ENCODE results near the gene SLC16A9.

Gene SLC16A9, protein sequence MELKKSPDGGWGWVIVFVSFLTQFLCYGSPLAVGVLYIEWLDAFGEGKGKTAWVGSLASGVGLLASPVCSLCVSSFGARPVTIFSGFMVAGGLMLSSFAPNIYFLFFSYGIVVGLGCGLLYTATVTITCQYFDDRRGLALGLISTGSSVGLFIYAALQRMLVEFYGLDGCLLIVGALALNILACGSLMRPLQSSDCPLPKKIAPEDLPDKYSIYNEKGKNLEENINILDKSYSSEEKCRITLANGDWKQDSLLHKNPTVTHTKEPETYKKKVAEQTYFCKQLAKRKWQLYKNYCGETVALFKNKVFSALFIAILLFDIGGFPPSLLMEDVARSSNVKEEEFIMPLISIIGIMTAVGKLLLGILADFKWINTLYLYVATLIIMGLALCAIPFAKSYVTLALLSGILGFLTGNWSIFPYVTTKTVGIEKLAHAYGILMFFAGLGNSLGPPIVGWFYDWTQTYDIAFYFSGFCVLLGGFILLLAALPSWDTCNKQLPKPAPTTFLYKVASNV

DNA sequence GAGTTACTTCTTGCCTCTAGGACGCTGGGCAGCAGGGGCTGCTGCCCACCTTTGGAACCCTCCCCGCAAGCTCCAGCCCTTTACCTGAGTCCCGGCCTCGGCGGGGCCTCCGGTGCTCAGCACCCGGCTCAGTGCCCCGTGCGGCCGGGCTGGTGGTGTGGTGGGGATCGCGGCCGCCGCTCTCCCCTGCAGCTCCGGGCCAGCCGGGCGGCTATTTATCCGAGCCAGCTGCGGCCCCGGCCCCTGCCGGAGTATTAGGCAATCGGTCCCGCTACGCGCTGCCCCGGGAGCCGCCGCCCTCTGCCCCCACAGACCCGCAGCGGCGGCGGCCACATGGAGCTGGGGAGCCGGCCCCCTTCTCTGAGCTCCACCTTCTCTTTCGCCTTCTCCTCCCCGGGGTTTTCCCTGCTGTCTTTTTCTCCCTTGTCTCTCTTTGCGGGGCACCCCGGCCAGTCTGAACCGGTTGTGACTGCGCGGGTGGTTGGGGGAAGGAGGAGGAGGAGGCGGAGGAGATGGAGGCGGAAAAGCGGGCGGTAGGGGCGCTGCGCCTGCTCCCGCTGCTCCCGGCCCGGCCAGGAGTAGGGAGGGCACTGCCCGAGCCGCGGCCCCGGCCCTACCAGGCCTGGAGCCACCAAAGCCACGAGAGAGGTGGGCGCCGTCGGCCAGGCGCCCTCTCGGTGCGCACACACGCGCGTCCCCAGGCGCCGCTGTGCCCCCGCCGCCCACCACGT, at the start of gene SLC16A9:
Gene SLC16A9, minus strand, starts transcription at position 456 of the 731 bp plus-strand sequence. CDS start 25,559 bp downstream, outside the sequence.
- peak within 1 kb of the TSS; percentile 59 for H3K4me3 ChIP-seq (ENCODE audit: low read depth, low read length)
- TF ChIP-seq, protein P1, sequence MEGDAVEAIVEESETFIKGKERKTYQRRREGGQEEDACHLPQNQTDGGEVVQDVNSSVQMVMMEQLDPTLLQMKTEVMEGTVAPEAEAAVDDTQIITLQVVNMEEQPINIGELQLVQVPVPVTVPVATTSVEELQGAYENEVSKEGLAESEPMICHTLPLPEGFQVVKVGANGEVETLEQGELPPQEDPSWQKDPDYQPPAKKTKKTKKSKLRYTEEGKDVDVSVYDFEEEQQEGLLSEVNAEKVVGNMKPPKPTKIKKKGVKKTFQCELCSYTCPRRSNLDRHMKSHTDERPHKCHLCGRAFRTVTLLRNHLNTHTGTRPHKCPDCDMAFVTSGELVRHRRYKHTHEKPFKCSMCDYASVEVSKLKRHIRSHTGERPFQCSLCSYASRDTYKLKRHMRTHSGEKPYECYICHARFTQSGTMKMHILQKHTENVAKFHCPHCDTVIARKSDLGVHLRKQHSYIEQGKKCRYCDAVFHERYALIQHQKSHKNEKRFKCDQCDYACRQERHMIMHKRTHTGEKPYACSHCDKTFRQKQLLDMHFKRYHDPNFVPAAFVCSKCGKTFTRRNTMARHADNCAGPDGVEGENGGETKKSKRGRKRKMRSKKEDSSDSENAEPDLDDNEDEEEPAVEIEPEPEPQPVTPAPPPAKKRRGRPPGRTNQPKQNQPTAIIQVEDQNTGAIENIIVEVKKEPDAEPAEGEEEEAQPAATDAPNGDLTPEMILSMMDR (IDR thresholded peaks at IDR 0.05; ENCODE audit: low read depth, low read length) = 0 out of 2 replicates have a peak, but pooled peaks have one; percentile 17

DNA sequence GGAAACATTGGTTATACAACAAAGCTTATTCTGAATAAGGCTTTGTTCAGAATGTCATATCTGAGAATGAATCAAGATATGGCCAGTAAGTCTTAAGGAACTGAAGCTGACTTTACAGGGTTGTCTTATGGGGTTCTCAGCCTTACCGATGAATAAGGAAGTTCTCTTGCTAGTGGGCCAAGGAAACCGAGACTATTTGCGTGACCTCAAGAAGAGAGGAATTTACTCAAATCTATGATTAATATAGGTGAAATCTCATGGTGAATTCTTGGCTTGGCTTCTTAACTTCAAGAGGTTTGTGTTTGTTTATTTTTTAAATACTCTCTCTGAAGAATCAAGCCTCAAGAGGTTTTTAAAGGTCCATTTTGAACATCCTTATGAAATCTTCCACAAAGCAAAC, 48.3 kb upstream of the SLC16A9 start:
- TF ChIP-seq, protein P1 (IDR thresholded peaks at IDR 0.05; ENCODE audit: low read depth, low read length) = no peak
- H3K4me3 ChIP-seq (ENCODE audit: low read depth, low read length) = no peak overlapping the region

DNA sequence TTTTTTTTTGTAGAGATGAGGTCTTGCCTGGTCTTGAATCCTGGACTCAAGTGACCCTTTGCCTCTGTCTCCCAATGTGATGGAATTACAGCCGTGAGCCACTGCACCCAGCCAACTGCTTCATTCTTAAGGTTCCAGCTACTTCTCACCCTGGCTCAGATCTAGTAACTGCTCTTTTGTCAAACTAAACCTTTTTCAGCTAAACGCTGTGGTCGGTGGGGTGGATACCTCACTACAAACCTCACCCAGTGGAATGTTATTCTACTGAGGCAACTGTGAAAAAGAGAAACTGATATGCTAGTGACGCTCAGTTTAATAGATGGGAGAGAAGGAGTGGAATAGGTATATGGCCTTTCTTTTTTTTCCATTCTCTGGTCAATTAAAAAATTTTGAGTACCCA, 45.3 kb upstream of the SLC16A9 start:
- H3K4me3 ChIP-seq (ENCODE audit: low read depth, low read length) = no peak overlapping the region
- TF ChIP-seq, protein P1 (IDR thresholded peaks at IDR 0.05; ENCODE audit: low read depth, low read length) = no peak

DNA sequence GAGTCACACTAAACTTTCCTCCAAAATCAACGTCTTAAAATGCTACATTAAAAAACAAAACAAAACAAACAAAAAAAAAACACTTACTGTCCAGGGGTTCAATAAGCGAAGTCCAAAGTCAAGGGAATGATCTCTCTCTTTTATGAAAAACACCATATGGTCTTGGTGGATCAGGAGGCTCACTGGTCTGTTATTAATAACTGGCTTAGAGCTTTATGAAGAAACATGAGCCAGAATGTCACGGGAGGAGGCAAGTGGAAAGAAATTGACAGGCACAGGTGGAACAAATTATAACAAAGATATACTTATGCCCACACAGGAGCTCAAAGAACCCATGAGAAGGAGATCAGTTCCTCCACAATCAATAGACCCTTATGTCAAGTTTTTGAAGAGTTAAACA, 43.6 kb upstream of the SLC16A9 start, which contains the start of gene MRLN:
Gene MRLN, minus strand, starts transcription at position 189 of the 400 bp plus-strand sequence.
- TF ChIP-seq, protein P1 (IDR thresholded peaks at IDR 0.05; ENCODE audit: low read depth, low read length) = no peak
- no peak within 1 kb of the TSS for H3K4me3 ChIP-seq (ENCODE audit: low read depth, low read length)

DNA sequence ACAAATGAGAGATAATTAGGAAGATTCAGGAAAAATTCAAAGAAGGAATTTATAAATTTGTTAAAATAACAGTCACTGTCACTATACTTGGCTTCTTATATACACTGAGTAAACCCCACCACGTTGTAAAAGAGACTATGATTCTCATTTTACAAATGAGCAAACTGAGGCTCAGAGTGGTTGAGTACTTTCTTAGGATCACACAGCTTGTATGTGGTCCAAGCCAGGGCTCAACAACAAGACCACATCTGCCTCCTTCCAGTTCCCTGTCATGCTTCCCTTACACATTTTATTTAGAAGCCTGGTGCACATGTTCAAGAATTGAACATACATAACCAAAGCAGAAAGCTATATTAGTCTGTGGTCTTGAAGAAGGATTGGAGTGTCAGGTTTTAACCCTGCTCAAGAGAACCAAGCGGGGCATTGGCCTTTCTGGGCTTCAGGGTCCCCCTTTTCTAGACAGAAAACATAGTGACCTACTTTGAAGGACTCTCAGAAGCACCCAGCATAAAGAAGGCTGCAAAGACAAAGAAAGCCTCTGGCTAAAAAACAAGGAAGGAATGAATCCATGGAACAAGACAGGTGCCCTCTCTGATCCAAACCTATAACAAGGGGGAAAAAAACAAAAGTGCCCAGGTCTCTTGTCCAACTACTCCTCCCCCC, 42.8 kb upstream of the SLC16A9 start:
- TF ChIP-seq, protein P1 (IDR thresholded peaks at IDR 0.05; ENCODE audit: low read depth, low read length) = no peak
- H3K4me3 ChIP-seq (ENCODE audit: low read depth, low read length) = no peak overlapping the region

DNA sequence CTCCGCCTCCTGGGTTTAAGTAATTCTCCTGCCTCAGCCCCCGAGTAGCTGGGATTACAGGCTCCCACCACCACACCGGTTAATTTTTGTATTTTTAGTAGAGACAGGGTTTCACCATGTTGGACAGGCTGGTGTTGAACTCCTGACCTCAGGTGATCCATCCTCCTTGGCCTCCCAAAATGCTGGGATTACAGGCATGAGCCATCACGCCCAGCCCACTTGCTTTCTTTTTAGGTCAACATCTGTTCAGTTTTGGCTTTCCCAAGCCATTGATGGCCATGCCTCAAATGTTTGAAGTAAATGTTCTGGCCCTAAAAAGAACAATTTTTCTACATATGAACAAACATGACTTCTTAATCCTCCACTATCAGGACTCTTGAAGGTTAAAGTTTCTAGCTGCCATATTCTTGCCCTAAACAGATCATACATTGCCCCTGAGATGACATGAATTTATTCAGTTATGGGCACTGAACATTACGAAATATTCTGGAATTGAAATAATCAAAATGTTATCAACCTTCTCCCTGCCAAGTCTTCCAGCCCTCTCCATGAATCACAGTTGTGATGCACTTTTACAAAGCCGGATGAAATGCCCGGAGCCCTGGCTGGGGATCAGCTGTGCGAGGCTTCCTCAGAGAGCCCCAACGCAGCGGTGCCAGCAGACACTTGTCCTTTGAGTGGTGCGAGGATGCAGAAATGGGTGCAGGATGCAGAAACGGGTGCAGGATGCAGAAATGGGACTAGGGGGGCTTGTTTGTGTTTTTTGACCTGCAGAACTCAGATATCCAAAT, 40.7 kb upstream of the SLC16A9 start:
- TF ChIP-seq, protein P1 (IDR thresholded peaks at IDR 0.05; ENCODE audit: low read depth, low read length) = no peak
- no peak overlapping the region for H3K4me3 ChIP-seq (ENCODE audit: low read depth, low read length)
